IMR-90 (cell line): ENCODE data around the gene UBL4A. TPM values are rescaled to one million over a fixed set of nuclear protein-coding genes. Genes with fewer than 3 reads are reported as not detected.

Experiments used
- ATAC-seq: fragments of 200-7000 bp; cut with Tn5 transposase; 2 replicates; pipeline ENCODE4 v1.9.1; 2020; ENCODE audit warnings: low read depth, mild to moderate bottlenecking, moderate library complexity
- BruUV-seq: library from RNA; stranded (reverse); fragments of 400-500 nt; replicated peaks from 2 replicates; lab custom pipeline; 2021; lab: Mats Ljungman, UMichigan
- CTCF ChIA-PET: fragments of 300-600 bp; formaldehyde crosslinking; extraction: SDS; loops from one replicate; lab custom pipeline; 2021; ENCODE audit warnings: antibody characterized with exemption; lab: Yijun Ruan, JAX
- POLR2A ChIA-PET: fragments of 300-600 bp; sonication (Branson Sonifier 250); formaldehyde crosslinking; loops from one replicate; lab custom pipeline; 2022; ENCODE audit warnings: antibody characterized with exemption; ENCODE audit not compliant: unreplicated experiment; lab: Charles Lee
- DNase-seq: peaks from one replicate; pipeline ENCODE4 v3.0.0; 2013
- H2AFZ ChIP-seq: replicated peaks from 2 replicates; pipeline ENCODE3; 2013; ENCODE audit warnings: low read length, mild to moderate bottlenecking; ENCODE audit not compliant: poor library complexity
- H2AK5ac ChIP-seq: 2 replicates; pipeline ENCODE4 v1.6.1; 2013; ENCODE audit warnings: low read depth, low read length, inconsistent platforms
- H2AK9ac ChIP-seq: replicated peaks from 2 replicates; pipeline ENCODE3; 2013; ENCODE audit warnings: mild to moderate bottlenecking, low read depth, low read length, moderate library complexity; ENCODE audit not compliant: poor library complexity
- H2BK120ac ChIP-seq: 2 replicates; pipeline ENCODE4 v1.6.1; 2013; ENCODE audit warnings: low read depth, low read length, inconsistent platforms
- H2BK15ac ChIP-seq: 3 replicates; pipeline ENCODE4 v1.6.1; 2013; ENCODE audit warnings: low read depth, low read length, inconsistent platforms
- H2BK20ac ChIP-seq: 2 replicates; pipeline ENCODE4 v1.6.1; 2013; ENCODE audit warnings: low read depth, mild to moderate bottlenecking, inconsistent platforms, low read length, moderate library complexity
- H2BK5ac ChIP-seq: 2 replicates; pipeline ENCODE4 v1.6.1; 2013; ENCODE audit warnings: mild to moderate bottlenecking, low read depth, low read length, inconsistent platforms; ENCODE audit not compliant: poor library complexity, severe bottlenecking
- H3K14ac ChIP-seq: replicated peaks from 2 replicates; pipeline ENCODE4 v1.6.1; 2013; ENCODE audit warnings: low read depth, low read length, inconsistent platforms
- H3K18ac ChIP-seq: 2 replicates; pipeline ENCODE4 v1.6.1; 2013; ENCODE audit warnings: low read depth, low read length, control low read depth
- H3K23ac ChIP-seq: 2 replicates; pipeline ENCODE4 v1.6.1; 2013; ENCODE audit warnings: low read depth, low read length, inconsistent platforms
- H3K27ac ChIP-seq: 2 replicates; pipeline ENCODE4 v1.5.1; 2013; ENCODE audit warnings: mild to moderate bottlenecking, control low read depth, low read length; ENCODE audit not compliant: insufficient read depth
- H3K27me3 ChIP-seq: 2 replicates; pipeline ENCODE4 v1.6.1; 2013; ENCODE audit warnings: low read length; ENCODE audit not compliant: control insufficient read depth, insufficient read depth
- H3K36me3 ChIP-seq: 2 replicates; pipeline ENCODE4 v1.6.1; 2013; ENCODE audit warnings: low read length, mixed read lengths; ENCODE audit not compliant: control insufficient read depth, insufficient read depth
- H3K4ac ChIP-seq: 2 replicates; pipeline ENCODE4 v1.6.1; 2013; ENCODE audit warnings: low read depth, low read length, inconsistent platforms
- H3K4me1 ChIP-seq: 2 replicates; pipeline ENCODE4 v1.6.1; 2013; ENCODE audit warnings: low read length, mixed read lengths; ENCODE audit not compliant: control insufficient read depth, insufficient read depth
- H3K4me2 ChIP-seq: 2 replicates; pipeline ENCODE4 v1.6.1; 2013; ENCODE audit warnings: low read depth, mild to moderate bottlenecking, control low read depth, low read length, moderate library complexity
- H3K4me3 ChIP-seq: 2 replicates; pipeline ENCODE4 v1.5.1; 2013; ENCODE audit warnings: low read depth, mild to moderate bottlenecking, control low read depth, low read length, moderate library complexity; ENCODE audit not compliant: insufficient read depth
- H3K56ac ChIP-seq: 2 replicates; pipeline ENCODE4 v1.6.1; 2013; ENCODE audit warnings: low read length, inconsistent platforms; ENCODE audit not compliant: insufficient read depth; ENCODE audit errors: extremely low read depth
- H3K79me1 ChIP-seq, 2 experiments: 2 replicates each; pipeline ENCODE4 v1.6.1; 2013; ENCODE audit warnings: low read length in 2 of 2, inconsistent platforms in 1 of 2, low read depth in 1 of 2
- H3K9ac ChIP-seq: 2 replicates; pipeline ENCODE4 v1.6.1; 2013; ENCODE audit warnings: low read depth, low read length, control low read depth
- H3K9me1 ChIP-seq: 2 replicates; pipeline ENCODE4 v1.6.1; 2013; ENCODE audit warnings: low read length, inconsistent platforms; ENCODE audit not compliant: insufficient read depth
- H3K9me3 ChIP-seq: 2 replicates; pipeline ENCODE4 v1.6.1; 2013; ENCODE audit warnings: low read length; ENCODE audit not compliant: control insufficient read depth, insufficient read depth
- H4K20me1 ChIP-seq: 2 replicates; pipeline ENCODE4 v1.6.1; 2013; ENCODE audit warnings: low read length, inconsistent platforms; ENCODE audit not compliant: insufficient read depth
- H4K5ac ChIP-seq: 2 replicates; pipeline ENCODE4 v1.6.1; 2013; ENCODE audit warnings: mild to moderate bottlenecking, low read depth, low read length, control low read depth
- H4K8ac ChIP-seq, 2 experiments: 2 replicates each; pipeline ENCODE4 v1.6.1; 2013; ENCODE audit warnings: low read depth in 2 of 2, low read length in 2 of 2, control low read depth in 1 of 2, inconsistent platforms in 1 of 2
- H4K91ac ChIP-seq: 2 replicates; pipeline ENCODE4 v1.6.1; 2013; ENCODE audit warnings: low read depth, low read length, inconsistent platforms; ENCODE audit not compliant: insufficient read depth
- BHLHE40 ChIP-seq: fragments of 150-350 bp; IDR thresholded peaks from 2 replicates; pipeline ENCODE4 v1.6.1; 2016; ENCODE audit warnings: mild to moderate bottlenecking, low read depth, low read length
- CEBPB ChIP-seq: IDR thresholded peaks from 2 replicates; pipeline ENCODE4 v1.6.1; 2012; ENCODE audit warnings: low read depth, low read length, improper control_type of control experiment
- MAFK ChIP-seq: IDR thresholded peaks from 2 replicates; pipeline ENCODE4 v1.6.1; 2012; ENCODE audit warnings: low read depth, low read length, improper control_type of control experiment
- MXI1 ChIP-seq: IDR thresholded peaks from 2 replicates; pipeline ENCODE4 v1.6.1; 2012; ENCODE audit warnings: low read depth, mild to moderate bottlenecking, low read length, moderate library complexity, borderline replicate concordance
- NFE2L2 ChIP-seq: fragments of 150-350 bp; IDR thresholded peaks from 2 replicates; pipeline ENCODE4 v1.6.1; 2016; ENCODE audit warnings: low read depth, mild to moderate bottlenecking, low read length
- POLR2A ChIP-seq: IDR thresholded peaks from 2 replicates; pipeline ENCODE4 v1.6.1; 2012; ENCODE audit warnings: mild to moderate bottlenecking, low read depth, low read length
- RAD21 ChIP-seq: IDR thresholded peaks from 2 replicates; pipeline ENCODE4 v1.6.1; 2012; ENCODE audit warnings: low read length, improper control_type of control experiment
- RFX5 ChIP-seq: IDR thresholded peaks from 2 replicates; pipeline ENCODE4 v1.8.0; 2012; ENCODE audit warnings: low read depth, mild to moderate bottlenecking, low read length, moderate library complexity
- SMC3 ChIP-seq: fragments of 150-350 bp; IDR thresholded peaks from 2 replicates; pipeline ENCODE4 v1.6.1; 2016; ENCODE audit warnings: low read depth, mild to moderate bottlenecking, antibody characterized with exemption, low read length, moderate library complexity
- WGBS, 2 experiments: methylation state at CpG; one replicate each; pipeline versions ENCODE4 v1.1.5 to v1.1.7; 2013; ENCODE audit warnings: missing lambda C conversion rate in 2 of 2; ENCODE audit not compliant: insufficient read length in 1 of 2; ENCODE audit errors: extremely low coverage in 2 of 2; 5-methylcytosine and 5-hydroxymethylcytosine counted together
- dilution Hi-C: fragments of 300-500 bp; cut with HindIII; formaldehyde crosslinking; loops from one replicate; pipeline ENCODE4 v1.14.3; 2018; ENCODE audit warnings: low sequenced_read_pairs; ENCODE audit not compliant: unreplicated experiment
- in situ Hi-C: fragments of 300-500 bp; cut with MboI; formaldehyde crosslinking; loops from 3 replicates; pipeline ENCODE4 v1.14.3; 2019; ENCODE audit warnings: low sequenced_read_pairs, inconsistent platforms, mixed read lengths
- intact Hi-C: fragments of 100-400 bp; cut with micrococcal nuclease; formaldehyde crosslinking; loops from 2 replicates; pipeline ENCODE4 v1.10.0; 2022
- polyA plus RNA-seq, 3 experiments: library from polyadenylated mRNA; depleted of rRNA; stranded (reverse); fragments of >200 nt; gene quantifications; 2 replicates each; pipeline ENCODE4 v1.2.3, GENCODE V29; 2012; ENCODE audit warnings: low replicate concordance in 1 of 3
- total RNA-seq: library from RNA; depleted of rRNA; stranded (reverse); fragments of >200 nt; gene quantifications from 2 replicates; pipeline ENCODE4 v1.2.3, GENCODE V29; 2012
- TF ChIP-seq, protein P1 (sequence below): fragments of 150-350 bp; IDR thresholded peaks from 2 replicates; pipeline ENCODE4 v1.6.1; 2017; ENCODE audit warnings: mild to moderate bottlenecking, antibody characterized with exemption, low read length, low read depth
- TF ChIP-seq, protein P2 (sequence below): fragments of 150-350 bp; IDR thresholded peaks from 2 replicates; pipeline ENCODE4 v1.6.1; 2016; ENCODE audit warnings: low read depth, mild to moderate bottlenecking, low read length, moderate library complexity, borderline replicate concordance
- TF ChIP-seq, protein P3 (sequence below): conservative IDR thresholded peaks from 2 replicates; pipeline ENCODE4 v1.5.1; 2012; ENCODE audit warnings: mild to moderate bottlenecking, low read depth, low read length, improper control_type of control experiment

UBL4A gene
- total and polyA plus RNA-seq, 2 of the 4 experiments (the other 2 are of a cell fraction) = 24.6 to 28.3 TPM

DNA sequence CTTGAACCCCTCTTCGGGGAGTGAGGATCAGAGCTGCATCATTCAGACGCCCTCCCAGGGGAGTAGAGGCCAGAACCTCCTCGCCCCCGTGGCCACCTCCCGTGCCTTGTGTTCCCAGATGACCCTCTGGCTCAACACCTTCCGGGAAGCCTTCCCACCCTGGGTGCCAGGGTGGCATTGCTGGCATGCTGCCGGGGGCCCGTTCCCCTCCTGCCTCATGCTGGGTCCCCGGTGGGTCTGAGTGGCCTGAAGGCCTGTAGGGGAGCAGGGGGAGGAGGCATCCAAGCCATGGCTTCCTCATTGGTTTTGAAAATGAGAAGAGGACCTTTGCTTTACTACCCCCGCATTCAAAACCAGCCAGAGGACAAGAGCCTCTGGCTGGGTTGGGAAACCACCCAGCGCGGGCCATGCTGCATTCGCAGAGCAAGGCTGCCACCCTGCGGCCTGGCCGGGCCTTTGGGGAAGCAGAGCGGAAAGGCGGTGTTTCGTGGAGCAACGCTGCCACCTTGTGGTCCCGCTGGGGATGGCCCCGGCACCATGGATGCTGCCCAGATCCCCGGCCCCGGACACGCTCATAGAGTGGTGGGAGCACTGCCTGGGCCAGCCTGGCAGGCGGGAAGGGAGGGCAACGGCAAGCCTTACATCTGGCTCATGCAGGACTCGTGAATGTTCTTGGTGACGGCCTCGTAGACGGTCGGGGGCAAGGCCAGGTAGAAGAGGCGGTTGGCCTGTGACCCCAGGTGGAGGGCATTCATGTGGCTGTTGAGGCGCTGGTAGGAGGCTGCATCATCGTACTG is 48.3 kb upstream of the UBL4A start (continued):
- TF ChIP-seq POLR2A (peak; percentile 54; the same call in 1 of the 2 replicates), SMC3 (peak; percentile 96), RAD21 (peak; percentile 99)

DNA sequence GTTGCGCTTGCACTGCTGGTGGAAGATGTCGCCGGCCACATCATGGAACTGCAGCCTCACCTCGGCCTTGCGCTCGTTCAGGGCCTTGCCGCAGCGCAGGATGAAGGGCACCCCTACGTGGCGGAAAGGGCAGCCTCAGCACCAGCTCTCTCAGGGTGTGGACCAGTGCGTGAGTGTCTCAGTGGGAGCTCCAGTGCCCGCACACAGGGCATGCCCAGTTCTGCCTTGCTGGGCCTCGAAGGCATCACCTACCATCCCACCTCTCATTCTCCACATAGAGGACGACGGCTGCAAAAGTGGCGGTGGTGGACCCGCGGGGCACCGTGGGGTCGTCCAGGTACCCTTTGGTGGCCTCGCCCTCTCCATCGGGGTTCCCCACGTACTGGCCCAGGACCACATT is 46.3 kb upstream of the UBL4A start:
- Histone ChIP-seq H2AFZ (no peak overlapping the region), H3K9me1 (0 out of 2 replicates have a peak, but pooled peaks cover 2% of the 10 kb centered on the region), H2BK5ac (no peak overlapping the region), H4K8ac (no peak overlapping the region), H2AK5ac (no peak overlapping the region), H3K4ac (no peak overlapping the region), H3K14ac (no peak overlapping the region), H3K18ac (no peak overlapping the region), H3K9ac (no peak overlapping the region), H3K27me3 (no peaks in the 10 kb centered on the region), H3K4me1 (peaks cover 6% of the 10 kb centered on the region; the same call in 1 of the 2 replicates), H4K91ac (no peak overlapping the region), H3K79me1 (peaks cover 0 to 16% of the 10 kb centered on the region in 2 experiments; a peak in 2 of 4 replicates), H3K23ac (no peak overlapping the region), H2BK20ac (no peak overlapping the region), H3K4me2 (no peak overlapping the region), H2BK120ac (no peak overlapping the region), H3K56ac (no peak overlapping the region), H3K27ac (no peak overlapping the region), H3K4me3 (no peak overlapping the region), H4K20me1 (peaks cover 12% of the 10 kb centered on the region), H4K5ac (no peak overlapping the region), H3K9me3 (no peaks in the 10 kb centered on the region), H2AK9ac (no peak overlapping the region), H2BK15ac (no peak overlapping the region), H3K36me3 (peaks cover 50% of the 10 kb centered on the region)
- 87% methylated on average over 19 of the region's 23 CpGs; no CpG with 5 or more reads in 1 of the 2 experiments for WGBS, 2 experiments
- in situ Hi-C loops (loop anchor here (25.0 kb wide), 1 partner anchor 1570 kb away; no protein-coding TSS in a partner anchor), dilution Hi-C loops (no loop called here), intact Hi-C loops (loop anchor here (5.0 kb wide), 2 partner anchors 120 to 160 kb away; partner anchors contain the start of genes FLNA and TAFAZZIN)
- ATAC-seq = no peak
- ChIA-PET POLR2A (no interaction called here), CTCF (no interaction called here)
- DNase-seq = no peak
- no TSS peak for BruUV-seq
- TF ChIP-seq RFX5 = no peak
- no peak for TF ChIP-seq MAFK
- TF ChIP-seq BHLHE40 = no peak
- TF ChIP-seq, protein P1, sequence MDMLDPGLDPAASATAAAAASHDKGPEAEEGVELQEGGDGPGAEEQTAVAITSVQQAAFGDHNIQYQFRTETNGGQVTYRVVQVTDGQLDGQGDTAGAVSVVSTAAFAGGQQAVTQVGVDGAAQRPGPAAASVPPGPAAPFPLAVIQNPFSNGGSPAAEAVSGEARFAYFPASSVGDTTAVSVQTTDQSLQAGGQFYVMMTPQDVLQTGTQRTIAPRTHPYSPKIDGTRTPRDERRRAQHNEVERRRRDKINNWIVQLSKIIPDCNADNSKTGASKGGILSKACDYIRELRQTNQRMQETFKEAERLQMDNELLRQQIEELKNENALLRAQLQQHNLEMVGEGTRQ = no peak
- TF ChIP-seq, protein P2, sequence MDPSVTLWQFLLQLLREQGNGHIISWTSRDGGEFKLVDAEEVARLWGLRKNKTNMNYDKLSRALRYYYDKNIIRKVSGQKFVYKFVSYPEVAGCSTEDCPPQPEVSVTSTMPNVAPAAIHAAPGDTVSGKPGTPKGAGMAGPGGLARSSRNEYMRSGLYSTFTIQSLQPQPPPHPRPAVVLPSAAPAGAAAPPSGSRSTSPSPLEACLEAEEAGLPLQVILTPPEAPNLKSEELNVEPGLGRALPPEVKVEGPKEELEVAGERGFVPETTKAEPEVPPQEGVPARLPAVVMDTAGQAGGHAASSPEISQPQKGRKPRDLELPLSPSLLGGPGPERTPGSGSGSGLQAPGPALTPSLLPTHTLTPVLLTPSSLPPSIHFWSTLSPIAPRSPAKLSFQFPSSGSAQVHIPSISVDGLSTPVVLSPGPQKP = no peak
- no peak for TF ChIP-seq CEBPB
- TF ChIP-seq NFE2L2 = no peak
- no peak for TF ChIP-seq MXI1
- TF ChIP-seq POLR2A = no peak
- TF ChIP-seq, protein P3, sequence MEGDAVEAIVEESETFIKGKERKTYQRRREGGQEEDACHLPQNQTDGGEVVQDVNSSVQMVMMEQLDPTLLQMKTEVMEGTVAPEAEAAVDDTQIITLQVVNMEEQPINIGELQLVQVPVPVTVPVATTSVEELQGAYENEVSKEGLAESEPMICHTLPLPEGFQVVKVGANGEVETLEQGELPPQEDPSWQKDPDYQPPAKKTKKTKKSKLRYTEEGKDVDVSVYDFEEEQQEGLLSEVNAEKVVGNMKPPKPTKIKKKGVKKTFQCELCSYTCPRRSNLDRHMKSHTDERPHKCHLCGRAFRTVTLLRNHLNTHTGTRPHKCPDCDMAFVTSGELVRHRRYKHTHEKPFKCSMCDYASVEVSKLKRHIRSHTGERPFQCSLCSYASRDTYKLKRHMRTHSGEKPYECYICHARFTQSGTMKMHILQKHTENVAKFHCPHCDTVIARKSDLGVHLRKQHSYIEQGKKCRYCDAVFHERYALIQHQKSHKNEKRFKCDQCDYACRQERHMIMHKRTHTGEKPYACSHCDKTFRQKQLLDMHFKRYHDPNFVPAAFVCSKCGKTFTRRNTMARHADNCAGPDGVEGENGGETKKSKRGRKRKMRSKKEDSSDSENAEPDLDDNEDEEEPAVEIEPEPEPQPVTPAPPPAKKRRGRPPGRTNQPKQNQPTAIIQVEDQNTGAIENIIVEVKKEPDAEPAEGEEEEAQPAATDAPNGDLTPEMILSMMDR = no peak
- TF ChIP-seq SMC3 = no peak
